ENCODE measurements around the gene MTERF4.
A peak's percentile ranks its signal among the peaks of the same experiment; 100 is the strongest.

The MTERF4 gene

GRCh38 chr2:241102239-241102803 is at the start of gene MTERF4:
Gene MTERF4, minus strand, starts transcription at chr2:241102287. Its CDS starts 14 bp downstream, at chr2:241102273.
- DNase-seq: peak; percentile 94

GRCh38 chr2:241150660-241151530 is 48.8 kb upstream of the MTERF4 start:
- DNase-seq: peak; percentile 4

GRCh38 chr2:241149925-241150659 is 48.0 kb upstream of the MTERF4 start, which contains the start of gene PPP1R7:
Gene PPP1R7, plus strand, starts transcription at chr2:241150467. Its CDS starts 29 bp downstream, at chr2:241150496.
- DNase-seq: peak; percentile 97

GRCh38 chr2:241149675-241149924 is 47.5 kb upstream of the MTERF4 start:
- DNase-seq: no peak

- DNase-seq: peak; percentile 97
Measured at GRCh38 chr2:241148891-241149674, 47.0 kb upstream of the MTERF4 start, which contains the start of gene PASK. Gene PASK, minus strand, starts transcription at chr2:241149472. Its CDS starts 6,440 bp downstream, at chr2:241143032.

GRCh38 chr2:241148239-241148638 is 46.2 kb upstream of the MTERF4 start:
- no peak for DNase-seq

GRCh38 chr2:241147336-241147735 is 45.2 kb upstream of the MTERF4 start:
- DNase-seq: no peak

- DNase-seq: no peak
Measured at GRCh38 chr2:241146286-241146685, 44.2 kb upstream of the MTERF4 start.

- no peak for DNase-seq
Measured at GRCh38 chr2:241142593-241142992, 40.5 kb upstream of the MTERF4 start.

GRCh38 chr2:241142063-241142462 is 40.0 kb upstream of the MTERF4 start:
- no peak for DNase-seq

GRCh38 chr2:241141214-241141770 is 39.2 kb upstream of the MTERF4 start:
- DNase-seq: no peak

- no peak for DNase-seq
Measured at GRCh38 chr2:241140445-241140840, 38.4 kb upstream of the MTERF4 start.

GRCh38 chr2:241139531-241140444 is 37.7 kb upstream of the MTERF4 start:
- DNase-seq: no peak

GRCh38 chr2:241138471-241138870 is 36.4 kb upstream of the MTERF4 start:
- no peak for DNase-seq

- DNase-seq: no peak
Measured at GRCh38 chr2:241137276-241138190, 35.4 kb upstream of the MTERF4 start.

GRCh38 chr2:241136661-241137260 is 34.7 kb upstream of the MTERF4 start:
- no peak for DNase-seq

- DNase-seq: no peak
Measured at GRCh38 chr2:241136191-241136590, 34.1 kb upstream of the MTERF4 start.

GRCh38 chr2:241135737-241136136 is 33.6 kb upstream of the MTERF4 start:
- no peak for DNase-seq

GRCh38 chr2:241134711-241135110 is 32.6 kb upstream of the MTERF4 start:
- DNase-seq: no peak

- no peak for DNase-seq
Measured at GRCh38 chr2:241133436-241133820, 31.3 kb upstream of the MTERF4 start.

Data from eye (tissue), 1 donor.